ENCODE data around the gene SEMA3D.
"Not testable (repeated sequence)": the region's sequence is repeated elsewhere in the genome, so short reads cannot be mapped to it uniquely, and the experiment has no call there.

Gene SEMA3D

DNA sequence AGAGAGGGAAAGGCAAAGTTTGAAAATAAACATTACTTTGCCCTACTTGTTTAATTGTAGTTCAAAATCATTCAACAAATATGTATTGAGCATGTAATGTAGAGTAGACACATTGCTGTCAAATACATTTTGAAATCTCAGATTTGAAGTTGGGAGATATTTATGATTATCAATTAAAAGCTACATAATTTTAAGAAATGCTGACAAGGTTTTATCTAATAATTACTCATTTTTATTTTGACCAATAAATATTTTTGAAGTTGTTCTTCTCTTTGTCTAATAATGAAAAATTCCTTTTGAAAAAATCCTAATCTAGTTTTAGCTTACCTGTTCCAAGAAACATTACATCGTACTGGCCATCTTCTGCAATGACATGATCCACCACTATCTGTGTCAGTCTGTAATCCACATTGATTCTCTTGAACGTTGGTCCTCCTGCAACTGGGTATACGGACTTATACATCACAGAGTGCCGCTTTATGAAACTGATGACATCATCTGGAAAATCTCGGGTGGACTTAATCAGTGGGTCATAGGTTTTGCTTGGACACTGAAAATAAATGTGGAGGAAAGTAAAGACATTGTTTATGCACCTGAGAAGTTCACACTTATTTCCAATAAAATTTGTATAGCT lies 164.7 kb downstream of the SEMA3D start:
- no peak for DNase-seq

DNA sequence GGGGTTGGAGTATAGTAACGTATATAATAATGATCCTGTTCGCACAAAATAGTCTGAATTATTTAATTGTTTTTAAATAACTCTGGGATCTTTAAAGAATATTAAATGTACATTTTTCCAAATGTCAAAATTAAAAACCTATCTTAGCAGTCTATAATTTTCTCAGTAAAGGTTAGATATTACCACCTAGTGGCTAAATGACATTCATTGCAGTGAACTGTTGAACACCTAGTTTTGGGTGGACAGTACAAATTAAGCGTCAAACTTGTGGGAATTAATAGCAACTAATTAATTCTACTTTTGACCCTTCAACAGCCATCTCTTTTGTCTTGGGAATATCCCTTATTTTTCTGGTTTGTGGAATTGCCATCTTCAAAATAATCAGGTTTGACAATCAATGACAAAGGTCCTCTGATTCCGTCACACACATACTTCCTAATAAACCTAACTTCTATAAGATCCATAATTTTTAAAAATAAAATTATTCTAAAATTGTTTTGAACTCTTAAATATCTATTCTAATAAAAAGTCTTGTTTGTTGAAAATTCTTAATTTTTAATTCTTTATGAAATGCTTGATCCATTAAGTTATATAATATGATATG lies 165.7 kb downstream of the SEMA3D start:
- no peak for DNase-seq

DNA sequence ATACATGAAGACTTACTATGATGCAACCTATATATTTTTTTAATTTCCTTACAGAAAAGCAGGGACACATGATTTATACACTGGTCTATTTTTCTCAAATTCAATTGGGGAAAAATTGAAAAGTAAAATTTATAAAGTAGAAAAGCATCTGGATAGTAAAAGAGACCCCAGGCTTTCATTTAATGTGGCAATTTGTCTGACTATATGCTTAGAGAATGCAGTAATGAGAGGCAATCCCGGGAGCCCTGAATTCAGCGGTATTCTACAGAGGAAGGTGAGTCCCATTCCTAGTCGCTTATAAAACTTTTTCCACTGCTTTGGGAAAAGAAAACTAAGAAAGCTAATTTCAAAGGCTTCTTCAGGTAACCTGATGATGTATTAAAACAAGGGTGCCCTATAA lies 167.1 kb downstream of the SEMA3D start:
- DNase-seq: no peak

DNA sequence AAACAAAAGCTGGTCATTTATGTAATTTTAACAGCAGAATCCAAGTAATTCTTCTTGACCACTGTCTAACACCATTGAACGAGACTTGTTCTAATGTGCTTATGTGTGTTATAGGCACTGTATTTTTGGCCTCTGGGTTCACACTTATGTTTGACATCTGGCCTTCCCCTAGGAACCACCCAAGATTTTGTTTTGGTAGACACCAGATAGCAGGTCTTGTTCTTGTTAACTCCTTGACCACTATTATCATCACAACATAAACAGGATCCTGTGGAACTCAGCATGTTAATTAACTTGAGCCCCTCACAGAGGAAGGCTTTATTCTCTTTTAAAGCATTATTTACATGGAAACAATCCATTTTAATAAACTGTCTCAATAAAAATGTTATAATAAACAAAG lies 167.7 kb downstream of the SEMA3D start:
- DNase-seq: no peak

DNA sequence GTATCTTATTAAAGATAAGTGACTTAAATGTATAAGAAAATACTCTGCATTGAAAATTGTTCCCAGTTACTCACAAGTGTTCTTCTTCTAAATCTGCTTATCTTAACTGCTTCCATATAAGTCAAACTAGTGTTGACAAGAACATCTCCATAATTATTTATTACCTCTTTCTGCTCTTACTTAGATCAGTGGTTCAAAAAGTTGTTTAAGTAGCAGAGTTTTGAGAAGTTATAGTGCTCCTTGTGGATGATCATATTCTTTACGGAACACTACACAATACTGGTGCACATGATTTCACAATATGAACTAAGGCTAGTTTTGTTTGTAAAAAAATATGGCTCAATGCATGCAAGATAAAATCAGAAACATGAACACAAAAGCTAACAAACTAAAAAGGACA lies 168.4 kb downstream of the SEMA3D start:
- DNase-seq: no peak

DNA sequence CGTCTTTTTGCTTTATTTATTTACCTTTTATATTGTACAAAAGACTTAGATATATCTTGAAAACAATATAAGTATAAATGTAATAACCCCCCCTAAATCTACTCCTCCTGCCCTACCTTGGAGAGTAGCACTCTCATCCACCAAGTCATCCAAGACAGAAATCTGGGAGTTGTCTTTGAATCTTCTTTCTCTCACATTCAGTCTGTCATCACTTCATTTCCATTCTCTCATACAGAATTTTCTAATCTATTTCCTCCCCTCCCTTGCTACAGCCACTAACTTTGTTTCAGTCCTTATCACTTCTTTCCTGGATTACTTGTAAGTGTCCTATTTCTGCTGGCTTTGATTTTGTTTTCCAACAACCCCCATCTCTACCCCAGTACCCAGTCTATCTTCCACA lies 170.6 kb downstream of the SEMA3D start:
- no peak for DNase-seq

DNA sequence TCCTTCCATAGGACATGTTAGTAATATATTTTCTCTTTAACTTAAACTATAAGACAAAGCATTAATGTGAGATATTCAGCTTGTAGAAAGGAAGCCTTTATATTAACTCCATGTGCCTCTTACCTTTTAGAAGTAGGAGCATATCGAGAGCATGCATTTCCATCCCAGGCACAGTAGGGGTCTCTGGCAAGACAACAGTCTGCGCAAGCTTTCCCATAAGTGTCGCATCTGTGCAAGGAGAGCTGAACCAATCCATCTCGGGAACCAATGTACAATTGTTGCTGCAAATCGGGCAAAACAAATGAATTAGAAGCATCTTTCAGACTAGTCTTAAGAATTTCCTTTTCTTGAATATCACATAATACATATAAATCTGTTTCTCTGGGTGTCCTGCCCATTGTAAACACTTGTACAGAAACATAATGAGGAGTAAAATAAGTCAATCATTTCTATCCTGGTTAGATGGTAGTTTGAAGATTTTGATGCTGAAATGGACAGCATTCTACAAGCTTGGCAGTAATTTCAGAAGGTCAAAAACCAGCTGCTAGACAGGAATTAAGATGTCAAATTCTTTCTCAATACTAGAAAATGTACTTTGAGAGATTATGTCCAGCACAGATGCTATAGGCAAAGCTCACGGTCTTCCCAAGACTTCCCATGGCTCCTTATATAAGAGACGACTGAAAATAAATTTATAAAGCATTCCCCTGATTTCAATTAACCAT lies 171.8 kb downstream of the SEMA3D start:
- DNase-seq: no peak

DNA sequence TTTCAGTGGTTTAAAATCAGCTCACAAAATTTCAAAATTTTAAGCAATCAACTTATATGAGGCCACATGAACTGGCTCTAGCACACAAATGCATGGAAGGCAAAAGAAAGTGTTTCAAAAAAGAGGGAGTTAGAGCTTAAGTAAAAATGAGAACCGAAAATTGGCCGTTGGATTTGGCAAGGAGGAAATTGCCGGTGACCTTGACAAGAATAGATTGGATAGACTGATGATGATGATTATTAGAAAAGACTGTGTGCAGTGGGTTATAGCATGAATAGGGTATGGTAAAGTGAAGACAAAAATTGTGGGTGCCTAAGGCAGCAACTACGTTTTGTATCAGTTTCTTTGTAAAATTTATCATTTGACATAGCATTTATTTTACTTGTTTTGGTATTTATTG lies 175.7 kb downstream of the SEMA3D start:
- DNase-seq: no peak

DNA sequence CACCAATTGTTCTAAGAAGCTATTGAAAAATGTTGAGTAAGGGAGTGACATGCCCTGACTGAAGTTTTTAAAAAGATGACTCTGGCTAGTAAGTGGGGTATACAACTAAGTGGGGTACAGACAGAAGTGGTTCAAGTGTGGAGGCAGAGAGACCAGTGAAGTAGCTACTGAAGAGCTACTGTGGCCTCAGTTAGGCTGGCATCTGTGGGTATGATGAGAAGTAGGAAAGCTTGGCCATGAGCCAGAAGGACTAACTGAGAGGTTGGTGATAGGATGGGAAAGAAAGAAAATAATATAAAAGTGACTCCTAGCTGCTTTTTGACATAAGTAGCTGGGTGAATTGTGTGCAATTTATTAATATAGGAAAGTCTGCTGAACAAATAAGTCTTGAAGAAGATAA lies 176.6 kb downstream of the SEMA3D start:
- no peak for DNase-seq

DNA sequence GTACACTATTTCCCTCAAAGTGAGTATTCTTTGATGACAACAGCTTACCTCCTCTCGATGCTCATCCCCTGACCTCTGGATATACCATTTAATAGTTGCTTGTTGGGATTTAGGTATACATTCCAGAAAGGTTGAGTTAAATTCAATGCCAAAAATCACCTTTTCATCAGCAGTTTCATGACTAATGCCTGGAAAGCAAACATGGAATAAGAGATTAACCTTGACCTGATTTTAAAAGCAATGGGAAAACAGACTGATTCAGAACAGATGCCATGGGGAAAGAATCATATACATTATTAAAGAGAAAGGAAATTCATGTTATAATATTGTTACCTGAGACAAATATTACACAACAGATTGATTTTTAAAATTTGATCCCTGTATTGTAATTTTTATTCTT lies 180.1 kb downstream of the SEMA3D start:
- DNase-seq: no peak

DNA sequence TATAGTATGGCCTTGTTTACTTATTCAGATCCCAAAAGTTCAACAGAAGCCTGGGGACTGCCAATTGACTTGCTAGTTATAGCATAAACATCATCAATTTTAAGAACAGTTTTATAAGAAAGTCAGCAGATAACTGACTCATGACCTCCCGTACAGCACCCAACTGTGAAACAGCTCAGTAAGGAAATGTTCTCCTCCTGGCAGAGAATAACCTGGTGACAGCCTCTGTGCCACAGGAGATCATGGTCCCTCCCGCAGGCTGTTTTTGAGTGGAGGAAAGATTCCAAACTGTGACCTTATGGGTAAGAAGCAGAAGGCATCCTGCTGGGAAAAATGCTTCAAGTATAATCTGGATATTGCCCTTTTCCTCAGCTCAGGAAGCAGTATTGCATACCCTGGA lies 182.5 kb downstream of the SEMA3D start:
- DNase-seq: no peak

DNA sequence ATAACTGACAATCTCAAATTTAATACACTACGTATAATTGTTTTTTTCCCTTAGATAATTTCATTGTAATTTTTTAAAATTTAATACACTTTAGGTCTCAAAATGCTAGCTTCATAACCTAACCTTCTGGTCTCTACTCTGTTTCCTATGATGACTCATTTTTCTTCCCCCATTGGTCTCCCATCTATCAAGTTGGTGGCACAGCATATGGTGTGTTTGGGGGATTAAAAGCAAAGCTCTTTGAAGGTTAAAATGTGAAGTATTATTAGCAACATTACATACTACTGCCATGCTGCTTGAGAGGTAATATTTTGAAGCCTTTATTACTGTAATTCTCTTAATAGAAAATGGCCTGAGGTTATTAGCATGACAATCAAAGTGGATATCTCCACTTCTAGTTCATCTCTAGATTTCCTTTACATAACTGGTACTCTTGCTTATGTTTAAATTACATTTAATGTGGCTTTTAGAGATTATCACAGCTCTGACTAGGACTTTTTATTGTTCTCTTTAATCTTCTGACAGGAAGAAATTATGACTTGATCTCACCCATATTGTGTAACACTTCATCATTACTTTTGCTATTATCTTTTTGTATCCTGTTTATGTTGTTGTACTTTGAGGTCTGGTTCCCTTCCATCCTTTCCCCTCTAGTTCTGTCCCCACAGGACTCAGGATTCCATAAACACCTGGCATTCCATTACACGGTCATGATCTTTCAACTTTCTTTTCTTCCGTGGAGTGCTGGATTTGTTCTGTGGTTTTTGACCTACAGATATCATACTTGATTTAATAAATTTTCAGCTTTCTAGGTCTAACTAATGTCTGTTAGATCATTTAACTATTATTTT lies 185.1 kb downstream of the SEMA3D start:
- no peak for DNase-seq

DNA sequence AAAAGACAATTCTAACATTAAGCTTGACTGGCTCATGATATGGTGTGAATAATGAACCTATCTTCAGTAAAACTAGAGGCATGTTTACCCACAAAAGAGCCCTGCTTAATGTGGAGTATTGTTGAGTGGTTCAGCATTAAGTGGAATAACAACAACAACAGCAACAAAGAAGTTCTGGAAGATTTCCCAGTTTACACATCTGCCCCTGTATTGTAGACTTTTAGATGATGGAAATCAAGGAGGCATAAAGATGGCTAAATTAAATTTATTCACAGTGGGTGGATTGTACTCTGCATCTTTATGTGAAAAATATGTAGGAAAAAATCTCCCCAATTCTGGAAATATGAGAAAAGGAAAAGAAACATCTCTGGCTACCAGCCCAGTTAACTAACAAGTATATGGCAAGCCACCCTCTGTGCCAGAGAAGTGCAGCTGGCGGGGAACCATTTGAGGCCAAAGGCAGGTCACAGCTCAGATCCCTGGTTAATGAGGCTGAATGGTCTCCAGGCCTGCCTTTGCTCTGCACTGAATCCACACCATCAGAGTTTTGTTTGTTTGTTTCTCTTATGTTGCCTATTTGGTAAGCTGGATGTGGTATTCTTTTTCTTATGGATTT lies 186.0 kb downstream of the SEMA3D start:
- no peak for DNase-seq

DNA sequence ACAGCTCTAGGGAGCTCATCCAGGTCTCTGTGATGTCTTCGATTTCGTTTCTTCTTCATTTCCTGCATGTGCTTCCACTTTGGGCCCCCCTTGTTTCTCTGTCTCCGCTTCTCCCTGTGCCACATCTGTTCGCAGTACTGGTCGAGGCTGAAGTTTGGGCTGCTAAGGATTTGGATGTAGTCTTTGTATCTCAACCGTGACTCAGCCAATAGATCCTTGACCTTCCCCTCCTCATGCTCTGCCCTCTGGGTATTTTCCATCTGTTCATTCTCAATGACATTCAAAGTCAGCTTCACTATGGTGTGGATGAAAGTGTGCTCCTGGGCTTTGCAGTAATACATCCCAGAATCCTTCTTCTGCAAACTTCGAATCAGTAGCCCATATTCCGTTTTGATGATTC lies 187.4 kb downstream of the SEMA3D start:
- no peak for DNase-seq

DNA sequence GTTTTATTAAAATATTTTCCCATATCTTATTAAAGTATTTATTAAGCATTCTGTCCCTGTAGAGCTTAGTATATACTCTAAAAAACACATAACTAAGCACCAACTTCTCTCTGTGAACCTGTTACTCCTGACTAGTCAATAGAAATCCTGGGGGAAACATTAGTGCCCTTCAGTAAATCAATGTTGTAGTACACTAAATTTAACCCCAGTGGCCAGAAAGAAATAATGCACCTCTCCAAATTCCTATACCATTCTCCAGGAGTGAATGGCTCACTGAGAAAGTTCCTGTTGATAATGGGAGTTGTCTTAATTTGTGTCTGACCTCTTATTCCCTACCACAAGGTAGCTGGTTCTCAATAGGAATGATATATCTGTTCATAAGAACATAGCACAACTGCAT lies 188.2 kb downstream of the SEMA3D start:
- no peak for DNase-seq

DNA sequence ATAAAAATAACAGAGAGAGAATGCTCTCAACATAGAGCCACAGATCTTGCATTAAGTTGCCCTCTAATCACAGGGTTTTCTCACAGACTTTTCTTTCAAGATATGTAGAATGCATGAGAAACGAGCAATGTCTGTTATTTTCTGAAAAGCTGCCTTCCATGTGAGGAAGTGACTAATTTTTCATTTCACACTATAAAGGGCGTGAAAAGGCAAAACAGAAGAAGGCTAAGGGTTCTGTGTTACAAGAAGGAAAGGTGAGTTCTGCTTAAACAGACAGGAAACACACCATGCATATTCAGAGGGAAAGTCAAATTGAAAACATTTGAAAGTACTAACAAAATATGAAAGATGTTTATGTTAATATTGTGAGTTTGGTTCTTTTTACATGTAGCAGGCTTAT lies 189.2 kb downstream of the SEMA3D start:
- no peak for DNase-seq

DNA sequence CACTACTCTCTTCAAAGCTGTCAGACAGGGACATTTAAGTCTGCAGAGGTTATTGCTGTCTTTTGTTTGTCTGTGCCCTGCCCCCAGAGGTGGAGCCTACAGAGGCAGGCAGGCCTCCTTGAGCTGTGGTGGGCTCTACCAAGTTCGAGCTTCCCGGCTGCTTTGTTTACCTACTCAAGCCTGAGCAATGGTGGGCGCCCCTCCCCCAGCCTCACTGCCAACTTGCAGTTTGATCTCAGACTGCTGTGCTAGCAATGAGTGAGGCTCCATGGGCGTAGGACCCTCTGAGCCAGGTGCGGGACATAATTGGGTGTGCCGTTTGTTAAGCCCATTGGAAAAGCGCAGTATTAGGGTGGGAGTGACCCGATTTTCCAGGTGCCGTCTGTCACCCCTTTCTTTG lies 193.9 kb downstream of the SEMA3D start:
- DNase-seq: not testable (repeated sequence)

DNA sequence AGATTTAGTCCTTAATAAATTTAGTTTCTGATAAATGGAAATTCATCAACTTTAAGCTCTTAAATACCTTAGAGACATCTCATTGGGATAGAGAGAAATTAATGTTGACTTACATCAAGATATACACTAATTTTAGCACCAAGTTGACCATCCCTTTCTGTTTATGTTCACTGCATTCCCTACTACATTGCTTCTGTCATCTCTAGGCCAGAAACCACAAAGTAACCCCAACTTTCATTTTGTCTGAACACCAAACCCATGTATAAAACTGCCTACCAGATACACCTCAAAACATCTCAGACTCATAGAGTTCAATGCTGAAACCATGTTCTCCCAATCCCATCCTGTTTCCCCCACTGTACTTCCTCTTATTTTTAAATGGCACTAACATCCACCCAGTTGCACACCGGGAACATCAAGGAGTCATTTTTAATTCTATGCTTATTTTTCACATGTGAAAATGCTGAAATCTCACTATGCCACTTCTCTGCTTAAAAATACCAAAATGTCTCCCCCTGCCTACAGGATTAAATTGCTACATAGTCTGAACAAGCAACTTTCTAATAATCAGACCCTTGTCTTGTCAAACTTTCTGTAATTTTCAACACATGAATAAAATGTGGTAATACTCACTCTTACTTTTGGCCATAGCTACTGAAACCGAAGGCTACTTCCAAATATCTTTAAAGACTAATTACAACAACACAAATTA lies 201.6 kb downstream of the SEMA3D start:
- DNase-seq: no peak

DNA sequence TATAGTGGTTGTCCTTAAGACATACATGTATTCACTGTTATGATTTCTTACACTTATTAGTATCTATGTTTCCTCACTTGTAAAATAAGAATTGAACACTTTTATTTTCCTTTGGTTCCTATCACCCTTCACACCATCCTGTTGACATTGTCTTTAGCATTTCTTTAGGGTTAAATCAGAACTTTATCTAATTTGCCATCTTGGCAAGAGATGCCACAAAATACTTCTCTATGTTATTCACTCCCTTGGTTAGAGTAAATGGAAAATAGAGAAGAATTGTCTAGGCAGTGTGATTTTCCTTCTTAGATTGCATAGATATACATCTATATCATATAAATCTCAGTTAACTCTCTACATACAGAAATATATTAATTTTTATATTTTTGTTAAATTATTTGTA lies 204.7 kb downstream of the SEMA3D start:
- no peak for DNase-seq

DNA sequence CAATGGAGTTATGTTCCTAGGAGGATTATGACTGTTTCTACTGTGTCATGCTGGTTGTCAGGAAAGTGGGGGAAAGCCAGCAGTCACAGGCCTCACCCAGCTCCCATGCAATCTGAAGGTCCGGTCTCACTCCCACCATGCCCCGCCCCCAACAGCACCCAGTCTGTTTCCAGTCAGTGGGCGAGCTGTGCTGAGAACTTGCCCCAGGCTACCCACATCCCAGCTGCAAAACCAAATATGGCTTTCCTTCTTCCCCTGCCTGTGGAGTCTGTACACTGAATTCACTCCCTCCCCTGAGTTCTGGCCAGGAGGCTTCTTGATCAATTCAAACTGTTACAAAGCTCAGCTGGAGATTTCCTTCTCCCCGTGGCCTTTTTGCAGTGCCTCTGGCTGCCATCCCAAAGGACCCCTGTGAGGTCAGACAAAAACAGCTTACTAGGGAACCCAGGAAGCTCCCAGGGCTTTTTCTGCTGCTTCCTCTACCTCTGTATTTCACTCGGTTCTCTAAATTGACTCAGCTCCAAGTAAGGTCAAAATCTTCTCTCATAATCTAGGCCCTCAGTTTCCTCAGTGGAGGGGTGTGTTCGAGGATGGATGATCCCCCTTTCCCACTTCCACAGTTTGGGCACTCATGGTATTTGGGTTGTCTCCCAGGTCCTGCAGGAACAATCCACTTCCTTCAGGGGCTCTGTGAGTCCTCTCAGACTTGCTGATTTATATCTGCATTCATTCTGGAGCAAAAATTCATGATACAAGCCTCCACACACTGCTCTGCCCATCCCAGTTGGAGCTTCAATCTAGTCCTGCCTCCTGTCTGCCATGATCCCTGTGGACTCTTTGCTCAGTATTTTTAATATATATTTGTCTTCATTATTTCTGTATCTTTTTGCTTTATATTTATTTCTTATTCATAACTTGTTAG lies 205.5 kb downstream of the SEMA3D start:
- no peak for DNase-seq

DNA sequence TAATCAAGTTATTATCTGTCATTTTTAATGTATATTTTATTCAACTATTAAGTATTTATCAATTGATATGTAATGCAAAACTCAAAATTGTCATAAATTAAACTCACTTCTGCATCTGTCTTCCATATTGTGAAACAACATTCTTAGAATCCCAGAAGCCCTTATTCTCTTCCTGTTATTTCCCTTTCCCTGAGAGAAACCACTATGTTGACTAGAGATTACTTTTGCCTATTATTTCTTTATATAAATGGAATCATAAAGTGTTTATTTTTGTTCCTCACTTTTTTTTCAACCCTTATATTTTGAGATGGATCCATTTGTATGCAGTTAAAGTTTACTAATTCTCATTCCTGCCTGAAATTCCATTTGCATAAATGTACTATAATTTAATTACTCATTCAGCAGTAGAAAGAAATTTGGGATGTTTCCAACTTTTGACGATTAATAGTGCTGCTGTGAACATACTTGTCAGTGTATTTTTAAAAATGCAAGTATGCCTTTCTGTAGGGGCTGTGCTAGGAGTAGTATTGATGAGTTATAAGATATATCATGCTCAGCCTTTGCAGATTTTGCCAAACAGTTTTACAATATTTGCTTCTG lies 211.2 kb downstream of the SEMA3D start:
- DNase-seq: no peak
